ENCODE data around the gene PLEKHH3. TPM values are rescaled to one million over a fixed set of nuclear protein-coding genes. Genes with fewer than 3 reads are reported as not detected.

Gene PLEKHH3
- total and polyA plus RNA-seq, 8 donors, result 22.5 to 55.5 (median 35.0) TPM

DNA sequence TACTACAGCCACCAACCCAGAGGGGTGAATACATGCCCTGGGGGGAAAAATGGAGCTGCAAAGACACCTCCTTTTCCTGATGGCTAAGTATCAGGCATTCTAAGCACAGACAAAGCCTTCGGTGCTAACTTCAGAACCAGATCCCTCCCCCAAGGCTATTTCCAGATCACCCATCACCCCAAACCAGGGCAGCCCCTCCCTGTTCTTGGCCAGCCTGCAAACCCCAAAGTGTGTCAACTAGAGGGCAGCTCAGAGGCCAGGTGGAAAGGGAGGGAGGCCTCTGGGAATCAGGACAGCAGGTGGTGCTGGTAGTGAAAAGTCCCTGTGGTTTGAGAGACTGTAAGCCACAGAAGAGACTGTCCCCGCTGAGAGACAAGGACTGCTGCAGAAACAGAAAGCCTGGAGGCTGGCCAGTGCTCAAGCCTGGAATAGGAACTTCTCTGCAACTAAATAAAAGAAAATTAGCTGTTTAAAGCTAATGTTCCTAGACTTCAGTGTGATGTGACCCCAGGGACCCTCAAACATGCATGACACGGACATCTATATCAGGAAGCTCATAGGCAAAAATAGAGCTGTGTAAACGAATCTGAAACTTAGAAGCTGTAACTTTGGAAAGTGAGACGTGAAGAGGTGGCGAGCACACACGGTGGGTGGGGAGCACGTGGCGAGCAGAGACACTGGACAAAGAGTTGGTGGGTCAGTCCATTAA, 58.2 kb downstream of the PLEKHH3 start:
- Histone ChIP-seq H3K4me1 (no peaks in the 10 kb centered on the region), H3K4me3 (no peak overlapping the region), H3K27ac (no peak overlapping the region), H3K27me3 (no peaks in the 10 kb centered on the region), H3K36me3 (peaks cover 0 to 26% of the 10 kb centered on the region in 2 donors), H3K9me3 (no peaks in the 10 kb centered on the region)
- TF ChIP-seq, protein P1, sequence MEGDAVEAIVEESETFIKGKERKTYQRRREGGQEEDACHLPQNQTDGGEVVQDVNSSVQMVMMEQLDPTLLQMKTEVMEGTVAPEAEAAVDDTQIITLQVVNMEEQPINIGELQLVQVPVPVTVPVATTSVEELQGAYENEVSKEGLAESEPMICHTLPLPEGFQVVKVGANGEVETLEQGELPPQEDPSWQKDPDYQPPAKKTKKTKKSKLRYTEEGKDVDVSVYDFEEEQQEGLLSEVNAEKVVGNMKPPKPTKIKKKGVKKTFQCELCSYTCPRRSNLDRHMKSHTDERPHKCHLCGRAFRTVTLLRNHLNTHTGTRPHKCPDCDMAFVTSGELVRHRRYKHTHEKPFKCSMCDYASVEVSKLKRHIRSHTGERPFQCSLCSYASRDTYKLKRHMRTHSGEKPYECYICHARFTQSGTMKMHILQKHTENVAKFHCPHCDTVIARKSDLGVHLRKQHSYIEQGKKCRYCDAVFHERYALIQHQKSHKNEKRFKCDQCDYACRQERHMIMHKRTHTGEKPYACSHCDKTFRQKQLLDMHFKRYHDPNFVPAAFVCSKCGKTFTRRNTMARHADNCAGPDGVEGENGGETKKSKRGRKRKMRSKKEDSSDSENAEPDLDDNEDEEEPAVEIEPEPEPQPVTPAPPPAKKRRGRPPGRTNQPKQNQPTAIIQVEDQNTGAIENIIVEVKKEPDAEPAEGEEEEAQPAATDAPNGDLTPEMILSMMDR (IDR thresholded peaks at IDR 0.05), result no peak
- ATAC-seq, result peak; percentile 95
- intact Hi-C loops (cut with DNase I), result no loop called here
- DNase-seq, result peak in 2 of 4 donors; percentile 26 to 49

- Histone ChIP-seq H3K9me3 (no peaks in the 10 kb centered on the region), H3K36me3 (peaks cover 0 to 32% of the 10 kb centered on the region in 2 donors), H3K4me3 (no peak overlapping the region), H3K4me1 (no peaks in the 10 kb centered on the region), H3K27ac (no peak overlapping the region), H3K27me3 (no peaks in the 10 kb centered on the region)
- ATAC-seq (no peak), DNase-seq (no peak)
- TF ChIP-seq, protein P1 (IDR thresholded peaks at IDR 0.05), result no peak
- intact Hi-C loops (cut with DNase I), result no loop called here
Measured at GRCh38 chr17:42617956-42618431, 58.8 kb downstream of the PLEKHH3 start.

Small RNA genes within 50 kb of the gene (microRNA-seq; reads per million reads assigned to microRNA genes)
- 0.50 to 1.2 reads per million in 2 donors for gene MIR6780A

Other genes with a start within 250 kb of the PLEKHH3 start
- gene ATP6V0A1, start 218.1 kb downstream of the PLEKHH3 start, total RNA-seq, result 100 to 1,000 TPM in 1 of 2 donors, 10 to 100 TPM in 1; 95.9 to 103 TPM
- gene ATP6V0A1, start 218.1 kb downstream of the PLEKHH3 start, polyA plus RNA-seq (ENCODE audit: insufficient read length in 6 of 6), result 10 to 100 TPM; 46.1 to 59.7 (median 56.1) TPM
- 10 to 100 TPM; 41.5 to 56.2 TPM for gene NAGLU, start 140.8 kb downstream of the PLEKHH3 start, total RNA-seq
- gene NAGLU, start 140.8 kb downstream of the PLEKHH3 start, polyA plus RNA-seq (ENCODE audit: insufficient read length in 6 of 6), result 10 to 100 TPM; 10.3 to 19.2 (median 12.8) TPM
- 1 to 10 TPM; 1.2 to 1.7 TPM for gene HSD17B1, start 124.1 kb downstream of the PLEKHH3 start, total RNA-seq
- 1 to 10 TPM; 3.6 to 5.8 (median 4.6) TPM for gene HSD17B1, start 124.1 kb downstream of the PLEKHH3 start, polyA plus RNA-seq (ENCODE audit: insufficient read length in 6 of 6)
- 100 to 1,000 TPM in 1 of 2 donors, 10 to 100 TPM in 1; 66.5 to 116 TPM for gene COASY, start 114.8 kb downstream of the PLEKHH3 start, total RNA-seq
- gene COASY, start 114.8 kb downstream of the PLEKHH3 start, polyA plus RNA-seq (ENCODE audit: insufficient read length in 6 of 6), result 10 to 100 TPM; 41.1 to 43.9 (median 42.6) TPM
- gene MLX, start 109.9 kb downstream of the PLEKHH3 start, total RNA-seq, result 10 to 100 TPM; 56.3 to 73.7 TPM
- gene MLX, start 109.9 kb downstream of the PLEKHH3 start, polyA plus RNA-seq (ENCODE audit: insufficient read length in 6 of 6), result 10 to 100 TPM; 34.4 to 46.3 (median 40.5) TPM
- 1 to 10 TPM; 6.5 to 7.7 TPM for gene PSMC3IP, start 99.3 kb downstream of the PLEKHH3 start, total RNA-seq
- 10 to 100 TPM; 15.9 to 21.4 (median 19.3) TPM for gene PSMC3IP, start 99.3 kb downstream of the PLEKHH3 start, polyA plus RNA-seq (ENCODE audit: insufficient read length in 6 of 6)
- 10 to 100 TPM; 59.9 to 75.5 TPM for gene RETREG3, start 67.6 kb downstream of the PLEKHH3 start, total RNA-seq
- 10 to 100 TPM; 50.6 to 67.2 (median 59.9) TPM for gene RETREG3, start 67.6 kb downstream of the PLEKHH3 start, polyA plus RNA-seq (ENCODE audit: insufficient read length in 6 of 6)
- 10 to 100 TPM; 42.6 to 63.2 TPM for gene TUBG1, start 67.3 kb downstream of the PLEKHH3 start, total RNA-seq
- gene TUBG1, start 67.3 kb downstream of the PLEKHH3 start, polyA plus RNA-seq (ENCODE audit: insufficient read length in 6 of 6), result 10 to 100 TPM; 31.5 to 42.4 (median 37.2) TPM
- gene TUBG2, start 17.7 kb downstream of the PLEKHH3 start, total RNA-seq, result 10 to 100 TPM; 13.1 to 19.5 TPM
- 10 to 100 TPM; 25.3 to 40.2 (median 32.5) TPM for gene TUBG2, start 17.7 kb downstream of the PLEKHH3 start, polyA plus RNA-seq (ENCODE audit: insufficient read length in 6 of 6)
- gene CCR10, start 4.8 kb upstream of the PLEKHH3 start, total RNA-seq, result 1 to 10 TPM in 1 of 2 donors, under 1 TPM in 1; 0.55 to 1.2 TPM
- 1 to 10 TPM; 1.1 to 2.0 (median 1.6) TPM for gene CCR10, start 4.8 kb upstream of the PLEKHH3 start, polyA plus RNA-seq (ENCODE audit: insufficient read length in 6 of 6)
- 10 to 100 TPM; 11.7 to 15.1 TPM for gene CNTNAP1, start 5.5 kb upstream of the PLEKHH3 start, total RNA-seq
- gene CNTNAP1, start 5.5 kb upstream of the PLEKHH3 start, polyA plus RNA-seq (ENCODE audit: insufficient read length in 6 of 6), result 10 to 100 TPM in 3 of 6 donors, 1 to 10 TPM in 3; 7.3 to 15.6 (median 10.3) TPM
- 10 to 100 TPM; 31.5 to 43.2 TPM for gene EZH1, start 68.0 kb upstream of the PLEKHH3 start, total RNA-seq
- gene EZH1, start 68.0 kb upstream of the PLEKHH3 start, polyA plus RNA-seq (ENCODE audit: insufficient read length in 6 of 6), result 10 to 100 TPM; 32.4 to 45.9 (median 36.8) TPM
- gene RAMP2, start 84.2 kb upstream of the PLEKHH3 start, total RNA-seq, result 10 to 100 TPM; 76.1 to 95.4 TPM
- gene RAMP2, start 84.2 kb upstream of the PLEKHH3 start, polyA plus RNA-seq (ENCODE audit: insufficient read length in 6 of 6), result 100 to 1,000 TPM; 153 to 213 (median 182) TPM
- gene VPS25, start 96.5 kb upstream of the PLEKHH3 start, total RNA-seq, result 10 to 100 TPM; 54.8 to 55.3 TPM
- 10 to 100 TPM; 62.1 to 72.7 (median 69.0) TPM for gene VPS25, start 96.5 kb upstream of the PLEKHH3 start, polyA plus RNA-seq (ENCODE audit: insufficient read length in 6 of 6)
- under 1 TPM in 1 of 2 donors, not detected in 1; 0.21 TPM for gene WNK4, start 103.6 kb upstream of the PLEKHH3 start, total RNA-seq
- 1 to 10 TPM in 5 of 6 donors, under 1 TPM in 1; 0.60 to 2.5 (median 1.9) TPM for gene WNK4, start 103.6 kb upstream of the PLEKHH3 start, polyA plus RNA-seq (ENCODE audit: insufficient read length in 6 of 6)
- gene COA3, start 121.7 kb upstream of the PLEKHH3 start, total RNA-seq, result 10 to 100 TPM; 59.1 to 83.1 TPM
- gene COA3, start 121.7 kb upstream of the PLEKHH3 start, polyA plus RNA-seq (ENCODE audit: insufficient read length in 6 of 6), result 10 to 100 TPM; 87.2 to 96.2 (median 91.4) TPM
- 1 to 10 TPM in 1 of 2 donors, not detected in 1; 1.5 TPM for gene CNTD1, start 121.9 kb upstream of the PLEKHH3 start, total RNA-seq
- gene CNTD1, start 121.9 kb upstream of the PLEKHH3 start, polyA plus RNA-seq (ENCODE audit: insufficient read length in 6 of 6), result 1 to 10 TPM; 1.8 to 3.4 (median 2.6) TPM
- 10 to 100 TPM; 63.8 to 82.6 TPM for gene BECN1, start 147.3 kb upstream of the PLEKHH3 start, total RNA-seq
- 10 to 100 TPM; 65.0 to 77.0 (median 69.8) TPM for gene BECN1, start 147.3 kb upstream of the PLEKHH3 start, polyA plus RNA-seq (ENCODE audit: insufficient read length in 6 of 6)
- 100 to 1,000 TPM in 1 of 2 donors, 10 to 100 TPM in 1; 95.7 to 131 TPM for gene PSME3, start 156.4 kb upstream of the PLEKHH3 start, total RNA-seq
- 10 to 100 TPM; 66.2 to 92.9 (median 78.0) TPM for gene PSME3, start 156.4 kb upstream of the PLEKHH3 start, polyA plus RNA-seq (ENCODE audit: insufficient read length in 6 of 6)
- gene AOC2, start 167.6 kb upstream of the PLEKHH3 start, total RNA-seq, result 1 to 10 TPM; 2.1 to 2.6 TPM
- gene AOC2, start 167.6 kb upstream of the PLEKHH3 start, polyA plus RNA-seq (ENCODE audit: insufficient read length in 6 of 6), result 1 to 10 TPM; 1.7 to 3.1 (median 2.7) TPM
- gene AOC3, start 174.2 kb upstream of the PLEKHH3 start, total RNA-seq, result 100 to 1,000 TPM in 1 of 2 donors, 10 to 100 TPM in 1; 56.6 to 155 TPM
- 100 to 1,000 TPM; 149 to 186 (median 159) TPM for gene AOC3, start 174.2 kb upstream of the PLEKHH3 start, polyA plus RNA-seq (ENCODE audit: insufficient read length in 6 of 6)
- gene G6PC1, start 223.8 kb upstream of the PLEKHH3 start, total RNA-seq, result not detected
- gene G6PC1, start 223.8 kb upstream of the PLEKHH3 start, polyA plus RNA-seq (ENCODE audit: insufficient read length in 6 of 6), result under 1 TPM in 3 of 6 donors, not detected in 3; 0.06 to 0.17 (median 0.10) TPM